ENCODE data around the gene VAPA. TPM values are rescaled to one million over a fixed set of nuclear protein-coding genes. Genes with fewer than 3 reads are reported as not detected.
A peak's percentile ranks its signal among the peaks of the same experiment; 100 is the strongest.

The VAPA gene, protein sequence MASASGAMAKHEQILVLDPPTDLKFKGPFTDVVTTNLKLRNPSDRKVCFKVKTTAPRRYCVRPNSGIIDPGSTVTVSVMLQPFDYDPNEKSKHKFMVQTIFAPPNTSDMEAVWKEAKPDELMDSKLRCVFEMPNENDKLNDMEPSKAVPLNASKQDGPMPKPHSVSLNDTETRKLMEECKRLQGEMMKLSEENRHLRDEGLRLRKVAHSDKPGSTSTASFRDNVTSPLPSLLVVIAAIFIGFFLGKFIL
- total RNA-seq = 109 and 117 TPM in 2 replicates
- 143 TPM for total RNA-seq (2013)
- 47.7 and 85.3 TPM in 2 replicates for polyA plus RNA-seq
- 146 and 243 TPM in 2 replicates for polyA minus RNA-seq

DNA sequence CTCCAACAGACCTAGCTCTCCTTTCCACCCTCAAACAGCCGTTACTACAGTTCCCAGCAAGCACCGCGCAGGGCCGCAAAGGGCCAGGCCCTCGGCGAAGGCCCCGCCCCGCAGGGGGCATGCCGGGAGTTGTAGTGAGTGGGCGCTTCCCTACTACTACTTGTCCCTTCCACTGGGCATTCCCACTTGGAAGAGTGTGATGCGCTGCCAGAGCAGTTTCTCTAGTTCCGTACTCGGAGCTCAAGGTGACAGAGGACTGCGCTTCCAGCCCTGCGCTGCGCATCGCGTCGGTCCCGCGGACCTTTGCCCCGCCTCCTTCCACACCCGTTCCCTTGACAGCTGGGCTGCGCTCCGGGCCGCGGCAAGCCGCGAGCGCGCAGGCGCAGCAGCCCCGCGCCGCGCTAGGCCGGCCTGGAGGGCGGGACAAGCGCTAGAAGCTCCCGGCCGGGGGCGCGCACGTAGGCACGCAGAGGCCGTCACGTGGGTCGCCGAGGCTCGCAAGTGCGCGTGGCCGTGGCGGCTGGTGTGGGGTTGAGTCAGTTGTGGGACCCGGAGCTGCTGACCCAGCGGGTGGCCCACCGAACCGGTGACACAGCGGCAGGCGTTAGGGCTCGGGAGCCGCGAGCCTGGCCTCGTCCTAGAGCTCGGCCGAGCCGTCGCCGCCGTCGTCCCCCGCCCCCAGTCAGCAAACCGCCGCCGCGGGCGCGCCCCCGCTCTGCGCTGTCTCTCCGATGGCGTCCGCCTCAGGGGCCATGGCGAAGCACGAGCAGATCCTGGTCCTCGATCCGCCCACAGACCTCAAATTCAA lies at the start of gene VAPA:
Gene VAPA, plus strand, starts transcription at position 491 of the 808 bp plus-strand sequence. Its CDS starts 241 bp downstream, at position 732.
- H3K79me2 ChIP-seq (ENCODE audit: control insufficient read depth, insufficient read depth, low read length) = peaks cover 42% of the 10 kb centered on the region
- WGBS (ENCODE audit: insufficient coverage) = under 1% methylated on average over 83 of the region's 87 CpGs
- peak within 1 kb of the TSS; percentile 88 for H3K9ac ChIP-seq (ENCODE audit: low read length)
- peaks cover 0 to 4% (median 2%) of the 10 kb centered on the region in 4 experiments for H3K27me3 ChIP-seq (replicated peaks in 1 of 4; ENCODE audit: control extremely low read depth in 1 of 4, control insufficient read depth in 3 of 4, insufficient read depth in 4 of 4, low read length in 3 of 4)
- peaks cover 36% of the 10 kb centered on the region for H4K20me1 ChIP-seq (ENCODE audit: control insufficient read depth, insufficient read depth, low read length, poor library complexity, severe bottlenecking)
- no peaks in the 10 kb centered on the region for H3K9me3 Mint-ChIP-seq (ENCODE audit: insufficient read depth)
- peaks cover 26% of the 10 kb centered on the region for H3K4me1 Mint-ChIP-seq
- peaks cover 30 to 35% of the 10 kb centered on the region in 2 donors for H3K4me1 ChIP-seq (ENCODE audit: control insufficient read depth in 2 of 2, insufficient read depth in 2 of 2, low read length in 2 of 2)
- no peak for TF ChIP-seq EZH2 (IDR thresholded peaks at IDR 0.05; ENCODE audit: borderline replicate concordance, insufficient read depth, low read depth, low read length, poor library complexity, severe bottlenecking)
- TF ChIP-seq, protein P1, sequence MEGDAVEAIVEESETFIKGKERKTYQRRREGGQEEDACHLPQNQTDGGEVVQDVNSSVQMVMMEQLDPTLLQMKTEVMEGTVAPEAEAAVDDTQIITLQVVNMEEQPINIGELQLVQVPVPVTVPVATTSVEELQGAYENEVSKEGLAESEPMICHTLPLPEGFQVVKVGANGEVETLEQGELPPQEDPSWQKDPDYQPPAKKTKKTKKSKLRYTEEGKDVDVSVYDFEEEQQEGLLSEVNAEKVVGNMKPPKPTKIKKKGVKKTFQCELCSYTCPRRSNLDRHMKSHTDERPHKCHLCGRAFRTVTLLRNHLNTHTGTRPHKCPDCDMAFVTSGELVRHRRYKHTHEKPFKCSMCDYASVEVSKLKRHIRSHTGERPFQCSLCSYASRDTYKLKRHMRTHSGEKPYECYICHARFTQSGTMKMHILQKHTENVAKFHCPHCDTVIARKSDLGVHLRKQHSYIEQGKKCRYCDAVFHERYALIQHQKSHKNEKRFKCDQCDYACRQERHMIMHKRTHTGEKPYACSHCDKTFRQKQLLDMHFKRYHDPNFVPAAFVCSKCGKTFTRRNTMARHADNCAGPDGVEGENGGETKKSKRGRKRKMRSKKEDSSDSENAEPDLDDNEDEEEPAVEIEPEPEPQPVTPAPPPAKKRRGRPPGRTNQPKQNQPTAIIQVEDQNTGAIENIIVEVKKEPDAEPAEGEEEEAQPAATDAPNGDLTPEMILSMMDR (IDR thresholded peaks at IDR 0.05) = no peak
- CTCF ChIA-PET = interaction anchor here (0.6 to 3.3 kb wide), 7 partner anchors 36 to 1282 kb away, joined by 3 to 9 read pairs (median 4); no protein-coding TSS in a partner anchor
- intact Hi-C loops (cut with micrococcal nuclease) = loop anchor here (1.0 to 5.0 kb wide), 7 partner anchors 205 to 1937 kb away; partner anchors contain the start of genes CHMP1B, MTCL1, NAPG and RAB31
- POLR2A ChIA-PET = interaction anchor here (1.0 to 1.8 kb wide), 6 partner anchors 13 to 612 kb away, joined by 3 to 6 read pairs (median 4); partner anchors contain the start of gene NAPG
- peaks cover 9% of the 10 kb centered on the region for H3K27me3 Mint-ChIP-seq
- H3K27ac ChIP-seq (ENCODE audit: low read length in 2 of 2) = peak within 1 kb of the TSS; percentile 89 to 95
- ATAC-seq (ENCODE audit: low read depth) (peak; percentile 80), DNase-seq (peak; percentile 99)
- H3K4me2 ChIP-seq (replicated peaks; ENCODE audit: low read depth, low read length, poor library complexity, severe bottlenecking) = peak within 1 kb of the TSS; percentile 89
- peak within 1 kb of the TSS; percentile 93 for H2AFZ ChIP-seq (ENCODE audit: insufficient read depth, low read depth, low read length, poor library complexity, severe bottlenecking)
- H3K36me3 ChIP-seq (replicated peaks in 1 of 2; ENCODE audit: control extremely low read depth in 1 of 2, control insufficient read depth in 1 of 2, extremely low read depth in 1 of 2, insufficient read depth in 2 of 2, low read length in 1 of 2) = no peaks in the 10 kb centered on the region
- H3K4me3 ChIP-seq (ENCODE audit: control extremely low read depth in 1 of 5, extremely low read depth in 1 of 5, insufficient read depth in 1 of 5, low read depth in 2 of 5, low read length in 4 of 5) = peak within 1 kb of the TSS; percentile 78 to 90 (median 89)
- peaks cover 0 to 6% (median 1%) of the 10 kb centered on the region in 3 donors for H3K9me3 ChIP-seq (ENCODE audit: control extremely low read depth in 1 of 3, control insufficient read depth in 2 of 3, insufficient read depth in 1 of 3, low read length in 2 of 3)
- H3K4me3 Mint-ChIP-seq = peak within 1 kb of the TSS; percentile 94
- peak within 1 kb of the TSS; percentile 96 for H3K27ac Mint-ChIP-seq

All from B cell (primary cell).